IMR-90 (cell line): Measurements from ENCODE around the gene NRIP2. TPM values are rescaled to one million over a fixed set of nuclear protein-coding genes. Genes with fewer than 3 reads are reported as not detected.

ENCODE experiments used
- ATAC-seq: fragments of 200-7000 bp; cut with Tn5 transposase; 2 replicates; pipeline ENCODE4 v1.9.1; 2020; ENCODE audit warnings: low read depth, mild to moderate bottlenecking, moderate library complexity
- BruUV-seq: library from RNA; stranded (reverse); fragments of 400-500 nt; replicated peaks from 2 replicates; lab custom pipeline; 2021; lab: Mats Ljungman, UMichigan
- CTCF ChIA-PET: fragments of 300-600 bp; formaldehyde crosslinking; extraction: SDS; loops from one replicate; lab custom pipeline; 2021; ENCODE audit warnings: antibody characterized with exemption; lab: Yijun Ruan, JAX
- POLR2A ChIA-PET: fragments of 300-600 bp; sonication (Branson Sonifier 250); formaldehyde crosslinking; loops from one replicate; lab custom pipeline; 2022; ENCODE audit warnings: antibody characterized with exemption; ENCODE audit not compliant: unreplicated experiment; lab: Charles Lee
- DNase-seq: peaks from one replicate; pipeline ENCODE4 v3.0.0; 2013
- H2AFZ ChIP-seq: replicated peaks from 2 replicates; pipeline ENCODE3; 2013; ENCODE audit warnings: low read length, mild to moderate bottlenecking; ENCODE audit not compliant: poor library complexity
- H2AK5ac ChIP-seq: 2 replicates; pipeline ENCODE4 v1.6.1; 2013; ENCODE audit warnings: low read depth, low read length, inconsistent platforms
- H2AK9ac ChIP-seq: replicated peaks from 2 replicates; pipeline ENCODE3; 2013; ENCODE audit warnings: mild to moderate bottlenecking, low read depth, low read length, moderate library complexity; ENCODE audit not compliant: poor library complexity
- H2BK120ac ChIP-seq: 2 replicates; pipeline ENCODE4 v1.6.1; 2013; ENCODE audit warnings: low read depth, low read length, inconsistent platforms
- H2BK15ac ChIP-seq: 3 replicates; pipeline ENCODE4 v1.6.1; 2013; ENCODE audit warnings: low read depth, low read length, inconsistent platforms
- H2BK20ac ChIP-seq: 2 replicates; pipeline ENCODE4 v1.6.1; 2013; ENCODE audit warnings: low read depth, mild to moderate bottlenecking, inconsistent platforms, low read length, moderate library complexity
- H2BK5ac ChIP-seq: 2 replicates; pipeline ENCODE4 v1.6.1; 2013; ENCODE audit warnings: mild to moderate bottlenecking, low read depth, low read length, inconsistent platforms; ENCODE audit not compliant: poor library complexity, severe bottlenecking
- H3K14ac ChIP-seq: replicated peaks from 2 replicates; pipeline ENCODE4 v1.6.1; 2013; ENCODE audit warnings: low read depth, low read length, inconsistent platforms
- H3K18ac ChIP-seq: 2 replicates; pipeline ENCODE4 v1.6.1; 2013; ENCODE audit warnings: low read depth, low read length, control low read depth
- H3K23ac ChIP-seq: 2 replicates; pipeline ENCODE4 v1.6.1; 2013; ENCODE audit warnings: low read depth, low read length, inconsistent platforms
- H3K27ac ChIP-seq: 2 replicates; pipeline ENCODE4 v1.5.1; 2013; ENCODE audit warnings: mild to moderate bottlenecking, control low read depth, low read length; ENCODE audit not compliant: insufficient read depth
- H3K27me3 ChIP-seq: 2 replicates; pipeline ENCODE4 v1.6.1; 2013; ENCODE audit warnings: low read length; ENCODE audit not compliant: control insufficient read depth, insufficient read depth
- H3K36me3 ChIP-seq: 2 replicates; pipeline ENCODE4 v1.6.1; 2013; ENCODE audit warnings: low read length, mixed read lengths; ENCODE audit not compliant: control insufficient read depth, insufficient read depth
- H3K4ac ChIP-seq: 2 replicates; pipeline ENCODE4 v1.6.1; 2013; ENCODE audit warnings: low read depth, low read length, inconsistent platforms
- H3K4me1 ChIP-seq: 2 replicates; pipeline ENCODE4 v1.6.1; 2013; ENCODE audit warnings: low read length, mixed read lengths; ENCODE audit not compliant: control insufficient read depth, insufficient read depth
- H3K4me2 ChIP-seq: 2 replicates; pipeline ENCODE4 v1.6.1; 2013; ENCODE audit warnings: low read depth, mild to moderate bottlenecking, control low read depth, low read length, moderate library complexity
- H3K4me3 ChIP-seq: 2 replicates; pipeline ENCODE4 v1.5.1; 2013; ENCODE audit warnings: low read depth, mild to moderate bottlenecking, control low read depth, low read length, moderate library complexity; ENCODE audit not compliant: insufficient read depth
- H3K56ac ChIP-seq: 2 replicates; pipeline ENCODE4 v1.6.1; 2013; ENCODE audit warnings: low read length, inconsistent platforms; ENCODE audit not compliant: insufficient read depth; ENCODE audit errors: extremely low read depth
- H3K79me1 ChIP-seq, 2 experiments: 2 replicates each; pipeline ENCODE4 v1.6.1; 2013; ENCODE audit warnings: low read length in 2 of 2, inconsistent platforms in 1 of 2, low read depth in 1 of 2
- H3K9ac ChIP-seq: 2 replicates; pipeline ENCODE4 v1.6.1; 2013; ENCODE audit warnings: low read depth, low read length, control low read depth
- H3K9me1 ChIP-seq: 2 replicates; pipeline ENCODE4 v1.6.1; 2013; ENCODE audit warnings: low read length, inconsistent platforms; ENCODE audit not compliant: insufficient read depth
- H3K9me3 ChIP-seq: 2 replicates; pipeline ENCODE4 v1.6.1; 2013; ENCODE audit warnings: low read length; ENCODE audit not compliant: control insufficient read depth, insufficient read depth
- H4K20me1 ChIP-seq: 2 replicates; pipeline ENCODE4 v1.6.1; 2013; ENCODE audit warnings: low read length, inconsistent platforms; ENCODE audit not compliant: insufficient read depth
- H4K5ac ChIP-seq: 2 replicates; pipeline ENCODE4 v1.6.1; 2013; ENCODE audit warnings: mild to moderate bottlenecking, low read depth, low read length, control low read depth
- H4K8ac ChIP-seq, 2 experiments: 2 replicates each; pipeline ENCODE4 v1.6.1; 2013; ENCODE audit warnings: low read depth in 2 of 2, low read length in 2 of 2, control low read depth in 1 of 2, inconsistent platforms in 1 of 2
- H4K91ac ChIP-seq: 2 replicates; pipeline ENCODE4 v1.6.1; 2013; ENCODE audit warnings: low read depth, low read length, inconsistent platforms; ENCODE audit not compliant: insufficient read depth
- BHLHE40 ChIP-seq: fragments of 150-350 bp; IDR thresholded peaks from 2 replicates; pipeline ENCODE4 v1.6.1; 2016; ENCODE audit warnings: mild to moderate bottlenecking, low read depth, low read length
- CEBPB ChIP-seq: IDR thresholded peaks from 2 replicates; pipeline ENCODE4 v1.6.1; 2012; ENCODE audit warnings: low read depth, low read length, improper control_type of control experiment
- CHD1 ChIP-seq: IDR thresholded peaks from 2 replicates; pipeline ENCODE4 v1.6.1; 2012; ENCODE audit warnings: low read depth, low read length, improper control_type of control experiment
- FOS ChIP-seq: fragments of 150-350 bp; IDR thresholded peaks from 2 replicates; pipeline ENCODE4 v1.6.1; 2016; ENCODE audit warnings: low read depth, low read length
- MAFK ChIP-seq: IDR thresholded peaks from 2 replicates; pipeline ENCODE4 v1.6.1; 2012; ENCODE audit warnings: low read depth, low read length, improper control_type of control experiment
- MAZ ChIP-seq: IDR thresholded peaks from 2 replicates; pipeline ENCODE4 v1.6.1; 2012; ENCODE audit warnings: low read depth, mild to moderate bottlenecking, low read length, improper control_type of control experiment, moderate library complexity, borderline replicate concordance
- MXI1 ChIP-seq: IDR thresholded peaks from 2 replicates; pipeline ENCODE4 v1.6.1; 2012; ENCODE audit warnings: low read depth, mild to moderate bottlenecking, low read length, moderate library complexity, borderline replicate concordance
- NFE2L2 ChIP-seq: fragments of 150-350 bp; IDR thresholded peaks from 2 replicates; pipeline ENCODE4 v1.6.1; 2016; ENCODE audit warnings: low read depth, mild to moderate bottlenecking, low read length
- POLR2A ChIP-seq: IDR thresholded peaks from 2 replicates; pipeline ENCODE4 v1.6.1; 2012; ENCODE audit warnings: mild to moderate bottlenecking, low read depth, low read length
- RAD21 ChIP-seq: IDR thresholded peaks from 2 replicates; pipeline ENCODE4 v1.6.1; 2012; ENCODE audit warnings: low read length, improper control_type of control experiment
- RCOR1 ChIP-seq: IDR thresholded peaks from 2 replicates; pipeline ENCODE4 v1.6.1; 2012; ENCODE audit warnings: mild to moderate bottlenecking, low read length, improper control_type of control experiment; ENCODE audit not compliant: insufficient replicate concordance
- SMC3 ChIP-seq: fragments of 150-350 bp; IDR thresholded peaks from 2 replicates; pipeline ENCODE4 v1.6.1; 2016; ENCODE audit warnings: low read depth, mild to moderate bottlenecking, antibody characterized with exemption, low read length, moderate library complexity
- WGBS, 2 experiments: methylation state at CpG; one replicate each; pipeline versions ENCODE4 v1.1.5 to v1.1.7; 2013; ENCODE audit warnings: missing lambda C conversion rate in 2 of 2; ENCODE audit not compliant: insufficient read length in 1 of 2; ENCODE audit errors: extremely low coverage in 2 of 2; 5-methylcytosine and 5-hydroxymethylcytosine counted together
- dilution Hi-C: fragments of 300-500 bp; cut with HindIII; formaldehyde crosslinking; loops from one replicate; pipeline ENCODE4 v1.14.3; 2018; ENCODE audit warnings: low sequenced_read_pairs; ENCODE audit not compliant: unreplicated experiment
- in situ Hi-C: fragments of 300-500 bp; cut with MboI; formaldehyde crosslinking; loops from 3 replicates; pipeline ENCODE4 v1.14.3; 2019; ENCODE audit warnings: low sequenced_read_pairs, inconsistent platforms, mixed read lengths
- intact Hi-C: fragments of 100-400 bp; cut with micrococcal nuclease; formaldehyde crosslinking; loops from 2 replicates; pipeline ENCODE4 v1.10.0; 2022
- polyA plus RNA-seq, 3 experiments: library from polyadenylated mRNA; depleted of rRNA; stranded (reverse); fragments of >200 nt; gene quantifications; 2 replicates each; pipeline ENCODE4 v1.2.3, GENCODE V29; 2012; ENCODE audit warnings: low replicate concordance in 1 of 3
- total RNA-seq: library from RNA; depleted of rRNA; stranded (reverse); fragments of >200 nt; gene quantifications from 2 replicates; pipeline ENCODE4 v1.2.3, GENCODE V29; 2012
- TF ChIP-seq, protein P1 (sequence below): fragments of 150-350 bp; IDR thresholded peaks from 2 replicates; pipeline ENCODE4 v1.6.1; 2017; ENCODE audit warnings: mild to moderate bottlenecking, antibody characterized with exemption, low read length, low read depth
- TF ChIP-seq, protein P2 (sequence below): conservative IDR thresholded peaks from 2 replicates; pipeline ENCODE4 v1.5.1; 2012; ENCODE audit warnings: mild to moderate bottlenecking, low read depth, low read length, improper control_type of control experiment
- TF ChIP-seq, protein P3 (sequence below): fragments of 150-350 bp; IDR thresholded peaks from 2 replicates; pipeline ENCODE4 v1.6.1; 2016; ENCODE audit warnings: low read depth, mild to moderate bottlenecking, low read length, moderate library complexity, borderline replicate concordance

Gene NRIP2
- total and polyA plus RNA-seq, 2 of the 4 experiments (the other 2 are of a cell fraction) = 0.18 to 0.27 TPM

DNA sequence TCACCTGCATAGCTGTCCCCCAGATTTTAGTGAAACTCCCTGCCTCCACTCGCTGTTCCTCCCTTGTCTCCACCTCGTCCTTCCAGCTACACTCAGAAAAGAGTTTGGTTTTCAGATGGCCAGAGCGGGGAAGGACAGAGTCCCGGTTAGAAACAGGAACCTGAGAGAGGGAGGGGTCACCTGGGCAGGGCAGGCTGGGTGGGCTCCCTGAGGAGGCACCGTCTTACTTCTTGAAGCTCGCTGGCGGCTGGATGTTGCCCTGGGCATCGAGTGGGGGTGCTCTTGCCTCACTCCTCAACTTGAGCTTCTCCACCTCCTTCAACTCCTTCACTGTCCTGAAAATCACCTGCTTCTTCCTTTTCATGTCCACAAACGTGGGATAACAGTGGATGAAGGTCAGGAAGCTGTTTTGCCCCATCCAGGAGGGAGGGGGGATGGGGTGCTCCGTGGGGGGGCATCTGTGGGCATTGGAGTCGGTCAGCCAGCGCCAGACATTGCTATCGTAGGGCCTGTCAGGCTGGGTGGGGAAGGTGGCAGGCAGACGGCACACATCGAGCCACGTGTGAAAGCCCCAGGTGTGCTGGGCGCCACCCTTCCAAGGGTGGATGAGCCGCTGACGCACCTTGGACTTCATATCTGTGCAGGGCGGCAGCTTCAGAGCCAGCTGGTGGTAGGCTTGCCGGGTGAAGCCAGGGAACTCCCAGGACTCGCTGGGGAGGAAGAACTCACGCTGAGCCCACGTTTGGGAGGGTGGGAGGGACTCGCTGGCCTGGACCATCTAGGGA is 20.0 kb upstream of the NRIP2 start:
- H3K27me3 ChIP-seq = no peaks in the 10 kb centered on the region
- H3K9me1 ChIP-seq = no peaks in the 10 kb centered on the region
- no peak overlapping the region for H3K56ac ChIP-seq
- H3K14ac ChIP-seq = no peak overlapping the region
- no peak for DNase-seq
- no peak overlapping the region for H2BK5ac ChIP-seq
- intact Hi-C loops = no loop called here
- no peak overlapping the region for H3K4ac ChIP-seq
- POLR2A ChIA-PET = no interaction called here
- ATAC-seq = no peak
- no peaks in the 10 kb centered on the region for H3K4me1 ChIP-seq
- no peak overlapping the region for H3K23ac ChIP-seq
- H2BK15ac ChIP-seq = no peak overlapping the region
- H4K8ac ChIP-seq = no peak overlapping the region
- no peaks in the 10 kb centered on the region for H3K9me3 ChIP-seq
- no peak overlapping the region for H3K9ac ChIP-seq
- 81% methylated on average over 14 of the region's 25 CpGs; no CpG with 5 or more reads in 1 of the 2 experiments for WGBS, 2 experiments
- no peak overlapping the region for H3K4me2 ChIP-seq
- CTCF ChIA-PET = interaction anchor here (1.1 to 1.2 kb wide), 2 partner anchors 89 to 179 kb away, joined by 4 read pairs; no protein-coding TSS in a partner anchor
- no peak overlapping the region for H2AK5ac ChIP-seq
- peak overlapping the region; percentile 58 for H2AFZ ChIP-seq
- peaks cover 6% of the 10 kb centered on the region for H3K36me3 ChIP-seq
- H3K18ac ChIP-seq = no peak overlapping the region
- no peak overlapping the region for H4K91ac ChIP-seq
- no peak overlapping the region for H3K27ac ChIP-seq
- H4K5ac ChIP-seq = no peak overlapping the region
- no peaks in the 10 kb centered on the region for H3K79me1 ChIP-seq
- no peak overlapping the region for H2BK120ac ChIP-seq
- BruUV-seq = no TSS peak
- no peak overlapping the region for H3K4me3 ChIP-seq
- dilution Hi-C loops = no loop called here
- in situ Hi-C loops = loop anchor here (10.0 kb wide), 1 partner anchor 180 kb away; no protein-coding TSS in a partner anchor
- H4K20me1 ChIP-seq = no peaks in the 10 kb centered on the region
- peak overlapping the region; percentile 28 for H2AK9ac ChIP-seq
- no peak overlapping the region for H2BK20ac ChIP-seq
- no peak for TF ChIP-seq CHD1
- no peak for TF ChIP-seq FOS
- TF ChIP-seq POLR2A = no peak
- TF ChIP-seq SMC3 = no peak
- TF ChIP-seq CEBPB = no peak
- no peak for TF ChIP-seq RCOR1
- no peak for TF ChIP-seq RAD21
- no peak for TF ChIP-seq BHLHE40
- TF ChIP-seq MXI1 = no peak
- TF ChIP-seq, protein P1, sequence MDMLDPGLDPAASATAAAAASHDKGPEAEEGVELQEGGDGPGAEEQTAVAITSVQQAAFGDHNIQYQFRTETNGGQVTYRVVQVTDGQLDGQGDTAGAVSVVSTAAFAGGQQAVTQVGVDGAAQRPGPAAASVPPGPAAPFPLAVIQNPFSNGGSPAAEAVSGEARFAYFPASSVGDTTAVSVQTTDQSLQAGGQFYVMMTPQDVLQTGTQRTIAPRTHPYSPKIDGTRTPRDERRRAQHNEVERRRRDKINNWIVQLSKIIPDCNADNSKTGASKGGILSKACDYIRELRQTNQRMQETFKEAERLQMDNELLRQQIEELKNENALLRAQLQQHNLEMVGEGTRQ = no peak
- no peak for TF ChIP-seq MAZ
- TF ChIP-seq, protein P2, sequence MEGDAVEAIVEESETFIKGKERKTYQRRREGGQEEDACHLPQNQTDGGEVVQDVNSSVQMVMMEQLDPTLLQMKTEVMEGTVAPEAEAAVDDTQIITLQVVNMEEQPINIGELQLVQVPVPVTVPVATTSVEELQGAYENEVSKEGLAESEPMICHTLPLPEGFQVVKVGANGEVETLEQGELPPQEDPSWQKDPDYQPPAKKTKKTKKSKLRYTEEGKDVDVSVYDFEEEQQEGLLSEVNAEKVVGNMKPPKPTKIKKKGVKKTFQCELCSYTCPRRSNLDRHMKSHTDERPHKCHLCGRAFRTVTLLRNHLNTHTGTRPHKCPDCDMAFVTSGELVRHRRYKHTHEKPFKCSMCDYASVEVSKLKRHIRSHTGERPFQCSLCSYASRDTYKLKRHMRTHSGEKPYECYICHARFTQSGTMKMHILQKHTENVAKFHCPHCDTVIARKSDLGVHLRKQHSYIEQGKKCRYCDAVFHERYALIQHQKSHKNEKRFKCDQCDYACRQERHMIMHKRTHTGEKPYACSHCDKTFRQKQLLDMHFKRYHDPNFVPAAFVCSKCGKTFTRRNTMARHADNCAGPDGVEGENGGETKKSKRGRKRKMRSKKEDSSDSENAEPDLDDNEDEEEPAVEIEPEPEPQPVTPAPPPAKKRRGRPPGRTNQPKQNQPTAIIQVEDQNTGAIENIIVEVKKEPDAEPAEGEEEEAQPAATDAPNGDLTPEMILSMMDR = no peak
- TF ChIP-seq MAFK = no peak
- TF ChIP-seq, protein P3, sequence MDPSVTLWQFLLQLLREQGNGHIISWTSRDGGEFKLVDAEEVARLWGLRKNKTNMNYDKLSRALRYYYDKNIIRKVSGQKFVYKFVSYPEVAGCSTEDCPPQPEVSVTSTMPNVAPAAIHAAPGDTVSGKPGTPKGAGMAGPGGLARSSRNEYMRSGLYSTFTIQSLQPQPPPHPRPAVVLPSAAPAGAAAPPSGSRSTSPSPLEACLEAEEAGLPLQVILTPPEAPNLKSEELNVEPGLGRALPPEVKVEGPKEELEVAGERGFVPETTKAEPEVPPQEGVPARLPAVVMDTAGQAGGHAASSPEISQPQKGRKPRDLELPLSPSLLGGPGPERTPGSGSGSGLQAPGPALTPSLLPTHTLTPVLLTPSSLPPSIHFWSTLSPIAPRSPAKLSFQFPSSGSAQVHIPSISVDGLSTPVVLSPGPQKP = no peak
- no peak for TF ChIP-seq NFE2L2
